ENCODE results near the gene MCCC2.
"Not testable (repeated sequence)": the region's sequence is repeated elsewhere in the genome, so short reads cannot be mapped to it uniquely, and the experiment has no call there.

The MCCC2 gene

DNA sequence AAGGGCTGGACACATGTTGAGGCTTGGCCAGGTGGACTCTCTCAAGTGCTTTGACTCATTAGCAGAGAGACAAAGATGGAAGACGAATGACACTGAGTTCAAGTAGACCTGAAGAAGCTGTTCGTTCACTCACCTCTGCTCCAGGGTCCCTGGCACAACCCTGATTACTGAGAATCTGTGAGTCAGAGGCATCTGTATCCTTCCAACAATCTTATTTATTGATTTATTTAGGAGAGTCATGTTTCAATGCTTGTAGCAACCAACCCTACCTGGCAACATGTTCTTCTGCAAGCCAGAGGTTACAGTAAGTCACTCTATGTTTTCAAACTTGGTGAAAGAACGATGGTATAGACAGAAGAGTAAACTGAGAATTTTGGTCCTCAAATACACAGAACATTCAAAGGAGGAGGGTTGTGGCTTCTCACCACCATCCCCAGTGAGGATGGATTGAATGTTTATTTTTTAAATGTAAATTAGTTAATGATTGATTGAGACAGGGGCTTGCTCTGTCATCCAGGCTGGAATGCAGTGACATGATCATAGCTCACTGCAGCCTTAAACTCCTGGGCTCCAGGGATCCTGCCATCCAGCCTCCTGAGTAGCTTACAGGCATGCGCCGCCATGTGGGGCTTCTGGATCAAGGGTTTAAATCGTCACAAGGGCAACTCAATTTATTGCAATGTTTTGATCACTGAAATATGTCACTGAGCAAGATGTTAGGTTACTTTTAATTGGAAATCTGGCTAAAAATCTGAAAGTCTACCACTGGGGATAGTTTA, 76.2 kb downstream of the MCCC2 start:
- no peak for DNase-seq (ENCODE audit: low spot score)

DNA sequence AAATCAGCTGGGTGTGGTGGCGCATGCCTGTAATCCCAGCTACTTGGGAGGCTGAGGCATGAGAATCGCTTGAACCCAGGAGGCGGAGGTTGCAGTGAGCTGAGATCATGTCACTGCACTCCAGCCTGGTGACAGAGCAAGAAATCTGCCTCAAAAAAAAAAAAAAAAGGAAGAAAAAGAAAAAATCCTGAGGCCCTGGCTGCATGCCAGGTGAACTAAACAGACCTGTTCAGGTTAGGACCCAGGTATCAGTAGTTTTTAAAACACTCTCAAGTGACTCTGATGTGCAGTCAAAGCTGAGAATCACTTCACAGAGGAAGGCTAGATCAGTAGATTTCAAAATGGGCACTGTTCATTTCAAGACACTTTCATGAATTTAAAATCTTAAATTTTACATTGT, 77.5 kb downstream of the MCCC2 start:
- not testable (repeated sequence) for DNase-seq (ENCODE audit: low spot score)

DNA sequence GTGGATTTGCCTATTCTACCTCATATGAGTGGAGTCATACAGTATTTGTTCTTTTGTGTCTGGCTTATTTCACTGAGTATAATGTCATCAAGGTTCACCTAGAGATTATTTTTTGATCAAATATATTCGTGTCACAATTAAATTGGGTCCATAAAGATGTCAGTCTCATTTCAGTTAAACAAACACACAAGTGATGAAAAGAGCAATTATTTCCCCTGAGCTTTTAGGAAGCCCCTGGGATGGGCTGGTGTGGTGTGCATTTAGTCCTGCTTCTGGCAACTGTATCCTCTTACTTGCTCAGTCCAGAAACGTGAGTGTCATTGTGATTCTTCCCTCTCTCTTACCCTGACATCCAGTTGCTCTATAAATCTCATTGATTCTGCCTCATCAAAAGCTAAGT, 79.2 kb downstream of the MCCC2 start:
- no peak for DNase-seq (ENCODE audit: low spot score)

DNA sequence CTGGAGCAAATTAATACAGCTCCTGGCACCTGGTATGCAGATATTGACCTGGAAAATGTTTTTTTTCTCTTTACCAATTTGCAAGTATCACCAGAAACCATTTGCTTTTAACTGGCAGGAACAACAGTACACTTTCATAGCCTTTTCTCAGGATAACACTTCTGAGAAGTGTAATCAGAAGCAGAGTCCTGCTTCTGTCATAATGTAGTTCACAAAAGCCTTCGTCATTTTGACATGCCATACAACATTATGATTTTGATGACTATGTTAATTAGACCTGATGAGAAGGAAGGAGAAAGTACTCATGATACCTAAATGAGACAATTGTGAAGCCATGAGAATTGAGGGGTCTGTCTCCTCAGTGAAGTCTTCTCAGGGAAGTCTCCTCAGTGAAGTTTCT, 90.8 kb downstream of the MCCC2 start:
- DNase-seq (ENCODE audit: low spot score) = no peak

DNA sequence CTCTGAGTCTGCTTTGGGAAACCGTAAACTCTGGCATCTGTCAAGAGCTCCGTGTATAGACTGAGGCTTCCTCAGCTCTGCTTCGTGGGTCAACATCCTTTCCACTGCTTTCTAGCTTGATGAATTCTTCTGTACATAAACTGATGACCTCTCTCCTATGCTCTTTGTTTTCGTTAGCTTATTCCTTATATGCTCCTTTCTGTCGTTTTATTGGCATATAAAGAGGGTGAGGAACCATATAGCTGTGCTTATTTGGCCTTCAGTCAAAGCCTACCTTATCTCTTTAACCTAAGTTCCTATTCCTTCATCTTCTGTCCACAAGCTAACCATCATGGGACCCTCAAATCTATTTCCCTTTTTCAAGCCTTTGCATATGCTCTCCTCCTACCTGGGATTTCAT, 92.6 kb downstream of the MCCC2 start:
- DNase-seq (ENCODE audit: low spot score) = no peak

DNA sequence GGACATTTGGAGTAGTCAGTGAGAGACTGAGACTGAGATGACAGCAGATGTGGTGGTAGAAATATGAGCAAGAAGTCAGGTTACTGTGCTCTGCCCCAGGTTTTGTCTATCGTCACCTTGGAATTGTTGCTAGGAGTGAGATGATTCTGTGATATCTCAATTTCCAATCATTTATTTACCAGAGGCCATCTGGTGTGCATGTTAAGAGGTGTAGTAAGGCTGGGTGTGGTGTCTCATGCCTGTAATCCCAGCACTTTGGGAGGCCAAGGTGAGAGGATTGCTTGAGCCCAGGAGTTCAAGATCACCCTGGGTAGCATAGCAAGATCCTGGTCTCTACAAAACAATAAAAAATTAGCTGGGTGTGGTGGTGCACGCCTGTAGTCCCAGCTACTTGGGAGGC, 93.4 kb downstream of the MCCC2 start:
- no peak for DNase-seq (ENCODE audit: low spot score)

- DNase-seq (ENCODE audit: low spot score) = no peak
Measured at GRCh38 chr5:71681296-71681695, 94.2 kb downstream of the MCCC2 start.

DNA sequence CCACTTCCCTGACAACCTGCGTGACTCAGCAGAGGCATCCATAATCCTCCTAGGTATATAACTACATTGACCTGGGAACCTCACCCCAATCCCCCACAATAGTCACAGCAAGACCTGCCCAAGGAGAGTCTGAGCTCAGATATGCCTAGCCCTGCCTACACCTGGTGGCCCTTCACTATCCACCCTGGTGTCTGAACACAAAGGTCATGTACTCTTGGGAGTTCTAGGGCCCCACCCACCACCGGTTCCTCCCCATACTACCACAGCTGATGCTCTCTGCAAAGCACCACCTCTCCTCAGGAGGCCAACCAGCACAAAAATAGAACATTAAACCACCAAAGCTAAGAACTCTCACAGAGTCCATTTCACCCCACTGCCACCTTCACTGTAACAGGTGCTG, 97.2 kb downstream of the MCCC2 start:
- DNase-seq (ENCODE audit: low spot score) = no peak

GRCh38 chr5:71693828-71694427, 106.8 kb downstream of the MCCC2 start:
- DNase-seq (ENCODE audit: low spot score) = peak; percentile 54

- DNase-seq (ENCODE audit: low spot score) = no peak
Measured at GRCh38 chr5:71695071-71695470, 107.9 kb downstream of the MCCC2 start.

DNA sequence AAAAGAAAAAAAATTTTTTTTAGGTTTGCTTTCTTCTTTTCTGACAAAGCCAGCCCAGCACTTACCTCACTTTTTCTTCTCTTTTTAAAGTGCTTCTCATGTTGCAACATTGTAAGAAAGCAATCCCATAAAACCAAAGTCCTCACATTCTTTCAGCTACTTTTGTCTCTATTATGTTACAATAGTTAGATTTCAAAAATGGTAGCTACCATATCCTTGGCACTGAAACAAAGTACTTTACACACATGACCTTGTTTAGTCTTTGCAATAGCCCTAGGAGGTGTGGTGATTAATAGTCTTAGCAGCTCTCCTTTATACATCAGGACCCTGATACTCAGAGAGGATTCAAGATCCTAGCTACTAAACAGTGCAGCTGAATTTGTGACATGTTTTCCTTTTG, 108.5 kb downstream of the MCCC2 start:
- DNase-seq (ENCODE audit: low spot score) = no peak

- DNase-seq (ENCODE audit: low spot score) = peak; percentile 64
Measured at GRCh38 chr5:71697967-71698366, 110.8 kb downstream of the MCCC2 start.

- DNase-seq (ENCODE audit: low spot score) = no peak
Measured at GRCh38 chr5:71699233-71699632, 112.1 kb downstream of the MCCC2 start.

GRCh38 chr5:71699751-71700150, 112.6 kb downstream of the MCCC2 start:
- DNase-seq (ENCODE audit: low spot score) = no peak

DNA sequence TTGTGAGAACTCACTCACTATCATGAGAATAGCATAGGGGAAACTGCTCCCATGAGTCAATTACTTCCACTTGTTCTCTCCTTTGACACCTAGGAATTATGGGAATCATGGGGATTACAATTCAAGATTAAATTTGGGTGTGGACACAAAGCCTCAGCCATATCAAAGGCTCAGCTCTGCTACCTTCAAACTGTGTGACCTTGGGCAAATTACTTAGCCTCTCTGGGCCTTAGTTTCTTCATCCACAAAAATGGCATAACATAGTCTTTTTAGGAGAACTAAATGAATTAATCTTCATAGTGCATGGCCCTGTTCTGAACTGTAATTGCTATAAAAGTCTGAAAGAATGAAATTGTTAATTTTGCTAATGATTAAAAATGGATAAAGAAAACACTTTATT, 113.7 kb downstream of the MCCC2 start:
- DNase-seq (ENCODE audit: low spot score) = no peak

DNA sequence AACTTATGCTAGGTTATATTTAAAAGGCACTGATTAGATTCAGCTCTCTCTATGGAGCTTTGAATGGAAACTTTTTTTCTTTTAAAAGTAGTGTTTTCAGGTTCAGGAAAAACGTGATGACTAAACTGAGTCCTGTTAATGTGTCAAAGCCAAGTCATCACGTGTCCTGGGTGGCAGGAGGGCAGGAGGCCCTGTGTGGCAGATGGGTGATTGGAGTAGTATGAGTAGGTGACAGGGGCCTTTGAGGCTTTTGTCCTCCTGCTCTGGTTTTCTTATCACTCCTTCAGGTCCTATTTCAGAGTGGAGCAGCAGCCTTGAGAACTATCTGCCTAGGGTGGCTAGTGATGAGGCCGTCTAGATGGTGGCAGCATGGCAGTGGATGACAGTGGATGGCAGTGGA, 114.3 kb downstream of the MCCC2 start:
- no peak for DNase-seq (ENCODE audit: low spot score)

- DNase-seq (ENCODE audit: low spot score) = peak; percentile 56
Measured at GRCh38 chr5:71703941-71704340, 116.8 kb downstream of the MCCC2 start.

GRCh38 chr5:71705421-71705820, 118.3 kb downstream of the MCCC2 start:
- DNase-seq (ENCODE audit: low spot score) = no peak

- no peak for DNase-seq (ENCODE audit: low spot score)
Measured at GRCh38 chr5:71706906-71707305, 119.8 kb downstream of the MCCC2 start.
